HG03196 (cell line): ENCODE measurements around the gene CRHBP.

Experiments
- ATAC-seq: cut with Tn5 transposase; IDR thresholded peaks from one replicate; pipeline ENCODE4 v1.9.1; 2021; ENCODE audit not compliant: unreplicated experiment

The CRHBP gene

DNA sequence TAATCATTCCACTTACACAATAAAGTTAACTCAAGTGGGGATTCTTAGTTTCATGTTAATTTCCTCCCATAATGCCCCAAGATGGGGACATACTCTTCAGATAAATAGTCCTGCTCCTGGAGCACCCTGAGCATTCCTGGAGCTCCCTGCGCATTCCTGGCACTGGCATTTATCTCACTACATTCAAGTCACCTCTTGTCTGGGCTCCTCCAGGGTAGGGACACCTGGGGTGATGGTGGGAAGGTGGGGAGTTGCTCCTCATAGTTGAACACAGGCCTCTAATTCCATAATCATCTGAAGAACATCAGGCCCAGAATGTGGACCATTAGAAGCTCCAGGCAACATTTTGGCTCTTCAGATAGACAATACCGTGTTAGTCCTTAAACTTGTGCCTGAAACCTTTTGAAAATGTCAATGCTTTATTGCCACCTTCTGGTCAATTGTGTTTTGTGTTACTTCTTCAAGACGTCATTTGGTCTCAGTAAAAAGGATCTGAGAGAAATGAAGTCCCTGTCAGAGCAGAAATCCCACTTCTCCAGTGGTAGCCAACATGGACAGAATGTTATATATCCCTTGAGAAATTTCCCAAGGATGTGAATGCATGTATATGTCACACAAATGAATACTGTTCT lies 63.2 kb downstream of the CRHBP start:
- ATAC-seq, result no peak

DNA sequence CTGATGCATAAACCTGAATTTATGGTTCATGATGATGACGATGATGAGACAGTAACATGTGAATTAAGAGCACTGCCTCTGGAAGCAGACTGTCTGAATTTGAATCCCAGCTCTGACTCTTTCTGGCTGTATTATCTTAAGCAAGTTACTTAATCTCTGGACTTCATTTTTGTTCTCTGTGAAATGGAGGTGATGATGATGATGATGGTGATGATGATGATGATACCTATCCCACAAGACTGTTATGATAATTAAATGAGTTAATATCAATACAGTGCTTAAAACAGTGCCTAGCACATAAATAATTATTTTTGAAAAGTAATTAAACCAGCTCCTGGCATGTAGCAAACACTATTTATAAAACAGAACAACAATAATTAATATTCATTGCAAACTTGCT lies 64.1 kb downstream of the CRHBP start:
- no peak for ATAC-seq

DNA sequence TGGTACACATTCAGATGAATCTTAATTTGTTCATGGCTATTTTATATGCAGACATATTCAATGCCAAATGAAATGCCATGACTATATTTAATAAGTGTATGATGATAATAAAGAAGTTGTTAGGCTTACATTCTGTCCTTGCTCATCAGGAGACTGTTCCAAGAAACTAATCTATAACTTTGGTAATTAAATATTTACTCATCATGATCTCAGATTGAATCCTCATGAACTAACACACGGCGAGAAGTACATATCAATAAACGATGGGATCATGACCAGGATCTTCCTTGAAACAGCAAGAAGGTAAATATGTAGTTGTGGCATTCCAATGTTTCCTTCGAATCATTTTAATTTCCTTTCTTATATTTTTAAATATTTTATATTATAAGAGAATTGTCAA lies 64.8 kb downstream of the CRHBP start:
- ATAC-seq, result no peak
